Measurements from ENCODE around the gene HSPE1. TPM values are rescaled to one million over a fixed set of nuclear protein-coding genes. Genes with fewer than 3 reads are reported as not detected.
"Not testable (repeated sequence)": the region's sequence is repeated elsewhere in the genome, so short reads cannot be mapped to it uniquely, and the experiment has no call there.

Gene HSPE1
- total RNA-seq, 1 donor from 2014 or later = 349 TPM

DNA sequence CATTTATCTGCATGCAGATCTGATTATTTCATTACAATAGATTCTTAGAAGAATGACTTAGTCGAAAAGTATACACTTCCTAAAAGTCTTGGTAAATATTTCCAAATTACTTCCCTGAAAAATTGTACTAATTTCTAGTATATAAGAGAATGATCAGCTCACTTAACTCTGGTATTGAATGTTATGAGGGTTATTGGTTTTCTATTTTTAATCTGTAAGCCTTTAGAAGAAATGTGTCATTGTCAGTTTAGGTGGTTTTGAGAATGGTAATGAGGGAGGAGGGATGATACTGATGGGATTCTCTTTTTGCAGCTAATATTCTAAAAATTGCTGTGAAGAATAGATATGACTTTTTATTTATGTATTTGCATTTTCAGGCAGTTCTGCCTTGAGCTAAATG, 39.6 kb downstream of the HSPE1 start:
- TF ChIP-seq, protein P1, sequence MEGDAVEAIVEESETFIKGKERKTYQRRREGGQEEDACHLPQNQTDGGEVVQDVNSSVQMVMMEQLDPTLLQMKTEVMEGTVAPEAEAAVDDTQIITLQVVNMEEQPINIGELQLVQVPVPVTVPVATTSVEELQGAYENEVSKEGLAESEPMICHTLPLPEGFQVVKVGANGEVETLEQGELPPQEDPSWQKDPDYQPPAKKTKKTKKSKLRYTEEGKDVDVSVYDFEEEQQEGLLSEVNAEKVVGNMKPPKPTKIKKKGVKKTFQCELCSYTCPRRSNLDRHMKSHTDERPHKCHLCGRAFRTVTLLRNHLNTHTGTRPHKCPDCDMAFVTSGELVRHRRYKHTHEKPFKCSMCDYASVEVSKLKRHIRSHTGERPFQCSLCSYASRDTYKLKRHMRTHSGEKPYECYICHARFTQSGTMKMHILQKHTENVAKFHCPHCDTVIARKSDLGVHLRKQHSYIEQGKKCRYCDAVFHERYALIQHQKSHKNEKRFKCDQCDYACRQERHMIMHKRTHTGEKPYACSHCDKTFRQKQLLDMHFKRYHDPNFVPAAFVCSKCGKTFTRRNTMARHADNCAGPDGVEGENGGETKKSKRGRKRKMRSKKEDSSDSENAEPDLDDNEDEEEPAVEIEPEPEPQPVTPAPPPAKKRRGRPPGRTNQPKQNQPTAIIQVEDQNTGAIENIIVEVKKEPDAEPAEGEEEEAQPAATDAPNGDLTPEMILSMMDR (conservative IDR thresholded peaks at IDR 0.05; ENCODE audit: low read depth, low read length) = no peak
- no peak for DNase-seq (ENCODE audit: low read depth)
- no peak overlapping the region for H3K4me3 ChIP-seq (ENCODE audit: low read depth, low read length)

DNA sequence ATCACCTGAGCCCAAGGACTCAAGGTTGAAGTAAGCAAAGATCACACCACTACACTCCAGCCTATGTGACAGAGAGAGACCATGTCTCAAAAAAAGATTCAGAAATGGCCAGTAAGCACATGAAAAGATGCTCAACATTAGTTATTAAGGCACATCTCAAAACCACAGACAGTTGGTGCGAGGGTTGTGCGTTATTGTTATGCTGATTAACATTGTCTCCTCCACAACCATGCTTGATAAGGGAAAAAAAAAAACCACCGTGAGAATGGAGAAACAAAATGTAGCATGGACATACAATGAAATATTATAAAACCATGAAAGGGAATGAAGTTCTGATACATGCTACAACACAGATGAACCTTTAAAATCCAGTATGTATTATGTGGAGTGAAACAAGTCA, 43.0 kb downstream of the HSPE1 start:
- H3K4me3 ChIP-seq (ENCODE audit: low read depth, low read length) = no peak overlapping the region
- no peak for DNase-seq (ENCODE audit: low read depth)

DNA sequence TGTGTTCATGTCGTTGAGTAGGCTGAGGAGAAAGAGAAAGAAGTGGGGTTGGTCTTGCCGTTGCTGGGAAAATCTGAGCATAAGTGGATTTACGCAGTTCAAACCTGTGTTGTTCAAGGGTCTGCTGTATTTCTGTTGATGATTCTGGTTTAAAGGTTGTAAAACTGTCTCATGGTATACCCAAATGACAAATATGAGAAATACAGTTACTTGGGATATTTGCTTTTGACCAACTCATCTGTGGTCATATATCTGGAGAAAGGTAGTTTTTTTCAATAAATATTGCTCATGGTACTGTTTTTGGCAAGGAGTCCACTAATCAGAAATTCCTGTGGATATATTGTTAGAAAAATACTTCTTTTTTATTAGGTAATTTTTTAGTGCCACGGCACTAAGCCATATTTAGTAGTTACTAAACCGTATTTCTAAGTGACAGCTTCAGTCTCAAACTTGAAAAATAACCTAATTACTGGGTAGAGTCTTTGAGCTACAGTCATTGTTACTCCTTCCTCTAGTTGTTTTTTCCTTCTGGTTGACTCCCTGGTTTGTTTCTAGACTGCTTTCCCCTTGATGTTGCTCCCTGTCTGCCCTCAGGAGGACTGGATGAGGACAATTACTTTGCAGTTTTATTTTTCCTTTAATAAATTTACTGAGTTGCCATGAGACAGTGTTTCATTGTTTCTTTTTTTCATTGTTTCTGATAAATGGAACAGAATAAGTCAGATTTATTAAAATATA, 47.2 kb downstream of the HSPE1 start:
- no peak overlapping the region for H3K4me3 ChIP-seq (ENCODE audit: low read depth, low read length)
- DNase-seq (ENCODE audit: low read depth) = no peak
- TF ChIP-seq, protein P1 (conservative IDR thresholded peaks at IDR 0.05; ENCODE audit: low read depth, low read length) = no peak

More for the DNA sequence above, 43.0 kb downstream of the HSPE1 start:
- TF ChIP-seq, protein P1 (conservative IDR thresholded peaks at IDR 0.05; ENCODE audit: low read depth, low read length) = no peak

DNA sequence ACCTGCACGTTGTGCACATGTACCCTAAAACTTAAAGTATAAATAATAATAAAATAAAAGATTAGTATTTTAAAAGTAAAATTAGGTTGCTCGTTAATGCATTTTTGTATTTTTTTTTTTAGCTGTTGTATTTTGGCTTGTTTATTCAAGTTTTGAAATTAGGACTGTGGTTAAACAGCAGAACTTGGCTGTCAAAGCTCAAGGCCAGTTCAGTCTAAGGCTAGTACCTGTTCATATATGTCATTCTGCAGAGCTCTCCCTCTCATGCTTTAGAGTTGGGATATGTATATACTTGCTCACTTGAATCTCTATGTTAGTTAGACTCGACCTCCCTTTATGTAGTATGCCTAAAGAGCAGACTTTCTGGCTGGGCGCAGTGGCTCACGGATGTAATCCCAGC, 48.4 kb downstream of the HSPE1 start:
- TF ChIP-seq, protein P1 (conservative IDR thresholded peaks at IDR 0.05; ENCODE audit: low read depth, low read length) = no peak
- no peak for DNase-seq (ENCODE audit: low read depth)
- no peak overlapping the region for H3K4me3 ChIP-seq (ENCODE audit: low read depth, low read length)

DNA sequence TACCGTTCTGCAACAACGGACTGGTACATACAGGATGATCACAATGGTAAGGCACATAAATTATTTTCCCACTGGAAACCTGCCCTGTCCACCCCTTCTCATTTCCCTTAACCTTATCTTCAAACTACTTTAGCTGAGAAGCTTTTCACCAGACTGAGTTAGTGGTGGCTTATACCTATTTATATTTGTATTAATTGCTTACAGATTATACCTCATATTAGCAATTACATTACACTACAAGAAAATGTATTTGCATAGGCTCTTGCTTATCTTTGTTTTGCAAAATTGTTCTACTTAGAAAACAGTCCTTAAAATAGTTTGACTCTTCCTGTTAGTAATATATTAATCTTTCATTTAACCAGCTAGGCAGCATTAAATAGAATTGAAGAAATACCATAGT, 51.1 kb downstream of the HSPE1 start:
- not testable (repeated sequence) for DNase-seq (ENCODE audit: low read depth); H3K4me3 ChIP-seq (ENCODE audit: low read depth, low read length)

Other genes starting within 250 kb of the HSPE1 start
- gene ANKRD44, start 189.6 kb upstream of the HSPE1 start, total RNA-seq = 1.7 and 4.2 TPM in 2 replicates
- gene SF3B1, start 65.4 kb upstream of the HSPE1 start, total RNA-seq = 125 and 135 TPM in 2 replicates
- 16.7 and 17.9 TPM in 2 replicates for gene COQ10B, start 46.8 kb upstream of the HSPE1 start, total RNA-seq
- gene HSPD1, start 539 bp upstream of the HSPE1 start, total RNA-seq = 407 and 601 TPM in 2 replicates
- 36.3 and 44.1 TPM in 2 replicates for gene MOB4, start 15.7 kb downstream of the HSPE1 start, total RNA-seq
- not detected in 2 replicates for gene RFTN2, start 175.2 kb downstream of the HSPE1 start, total RNA-seq
- gene MARS2, start 205.0 kb downstream of the HSPE1 start, total RNA-seq = 5.8 and 13.4 TPM in 2 replicates

Data from epithelial cell of proximal tubule (primary cell).